Spleen (tissue), 7 donors: ENCODE results near the gene LPCAT1.
"Not testable (repeated sequence)": the region's sequence is repeated elsewhere in the genome, so short reads cannot be mapped to it uniquely, and the experiment has no call there.

ENCODE experiments used
- CTCF ChIP-seq, 11 experiments: fragments of 200-600 bp in 7 of 11; fragments of 450-650 bp in 4 of 11; sonication (generic) in 4 of 11; IDR thresholded peaks in 8 of 11; conservative IDR thresholded peaks in 3 of 11; 1 replicate in 7 of 11; 2 replicates in 4 of 11; pipeline versions ENCODE4 v1.4.0 to v1.8.0; 2016 to 2021; ENCODE audit warnings: antibody characterized with exemption in 11 of 11, inconsistent platforms in 4 of 11, mild to moderate bottlenecking in 1 of 11
- POLR2AphosphoS5 ChIP-seq, 3 donors: sonication (generic); formaldehyde crosslinking; IDR thresholded peaks; one replicate each; pipeline ENCODE4 v1.5.1; 2017; ENCODE audit warnings: antibody characterized with exemption in 3 of 3
- donor health status: DM: no; HTN: no; CAD: no; lungs with moderate emphysema.
- donor health status: DM: no; HTN: no; CAD: no.
- donor health status: DM: no; HTN: no; CAD: no.

- TF ChIP-seq CTCF (IDR thresholded peaks at IDR 0.05 in 8 of 11, conservative IDR thresholded peaks at IDR 0.05 in 3 of 11); POLR2AphosphoS5 (IDR thresholded peaks at IDR 0.05): not testable (repeated sequence)
Measured at GRCh38 chr5:1514819-1515310, 8.9 kb downstream of the LPCAT1 start.
